Osteoblast (primary cell): ENCODE results near the gene ZNF408. TPM values are rescaled to one million over a fixed set of nuclear protein-coding genes. Genes with fewer than 3 reads are reported as not detected.

Experiments
- DNase-seq: peaks from one replicate; pipeline ENCODE4 v3.0.0; 2011; ENCODE audit warnings: low spot score, mixed read lengths; ENCODE audit not compliant: insufficient read length; ENCODE audit errors: missing footprints
- H2AFZ ChIP-seq: 2 replicates; pipeline ENCODE4 v1.6.0; 2011; ENCODE audit warnings: mild to moderate bottlenecking, low read length
- H3K27ac ChIP-seq: 2 replicates; pipeline ENCODE4 v1.5.1; 2011; ENCODE audit warnings: mild to moderate bottlenecking, low read depth, low read length, moderate library complexity
- H3K27me3 ChIP-seq: 2 replicates; pipeline ENCODE4 v1.6.0; 2012; ENCODE audit warnings: mild to moderate bottlenecking, control low read depth, inconsistent platforms, low read length, moderate library complexity; ENCODE audit not compliant: insufficient read depth
- H3K36me3 ChIP-seq: 2 replicates; pipeline ENCODE4 v1.5.1; 2011; ENCODE audit warnings: mild to moderate bottlenecking, low read length, control low read depth, moderate library complexity; ENCODE audit not compliant: insufficient read depth
- H3K4me1 ChIP-seq: 2 replicates; pipeline ENCODE4 v1.5.1; 2011; ENCODE audit warnings: mild to moderate bottlenecking, low read length, control low read depth, moderate library complexity; ENCODE audit not compliant: insufficient read depth
- H3K4me2 ChIP-seq: 2 replicates; pipeline ENCODE4 v1.6.0; 2011; ENCODE audit warnings: mild to moderate bottlenecking, low read length; ENCODE audit not compliant: insufficient read depth
- H3K4me3 ChIP-seq: fragments of 200-600 bp; sonication (generic); 3 replicates; pipeline ENCODE4 v1.5.1; 2012; ENCODE audit warnings: mild to moderate bottlenecking, low read length, inconsistent platforms; ENCODE audit not compliant: insufficient read depth
- H3K79me2 ChIP-seq: 2 replicates; pipeline ENCODE4 v1.6.0; 2012; ENCODE audit warnings: mild to moderate bottlenecking, low read length, control low read depth, inconsistent platforms; ENCODE audit not compliant: insufficient read depth
- H3K9me3 ChIP-seq: 2 replicates; pipeline ENCODE4 v1.5.1; 2011; ENCODE audit warnings: low read depth, low read length, control low read depth
- H4K20me1 ChIP-seq: 2 replicates; pipeline ENCODE4 v1.6.0; 2012; ENCODE audit warnings: mild to moderate bottlenecking, low read length, control low read depth; ENCODE audit not compliant: insufficient read depth
- CTCF ChIP-seq: IDR thresholded peaks from 2 replicates; pipeline ENCODE4 v1.5.1; 2011; ENCODE audit warnings: mild to moderate bottlenecking, low read depth, low read length, moderate library complexity; ENCODE audit errors: extremely low read depth
- total RNA-seq: library from RNA; depleted of rRNA; stranded (reverse); fragments of >200 nt; gene quantifications from 2 replicates; pipeline ENCODE4 v1.2.3, GENCODE V29; 2012

The ZNF408 gene
- total RNA-seq, 1 donor, result 16.3 TPM

GRCh38 chr11:46724088-46724487 lies 23.3 kb downstream of the ZNF408 start:
- DNase-seq, result peak; percentile 55
- Histone ChIP-seq H3K4me1 (no peaks in the 10 kb centered on the region), H3K9me3 (no peaks in the 10 kb centered on the region), H3K27me3 (no peaks in the 10 kb centered on the region), H2AFZ (no peak overlapping the region), H3K4me3 (no peak overlapping the region), H3K27ac (no peak overlapping the region), H4K20me1 (no peaks in the 10 kb centered on the region), H3K4me2 (no peak overlapping the region), H3K36me3 (no peaks in the 10 kb centered on the region), H3K79me2 (no peaks in the 10 kb centered on the region)
- TF ChIP-seq CTCF, result no peak

GRCh38 chr11:46725338-46726205 lies 24.7 kb downstream of the ZNF408 start:
- DNase-seq, result peak; percentile 51
- Histone ChIP-seq H3K9me3 (no peaks in the 10 kb centered on the region), H2AFZ (no peak overlapping the region), H3K4me1 (no peaks in the 10 kb centered on the region), H4K20me1 (no peaks in the 10 kb centered on the region), H3K4me2 (no peak overlapping the region), H3K27ac (no peak overlapping the region), H3K36me3 (no peaks in the 10 kb centered on the region), H3K4me3 (no peak overlapping the region), H3K79me2 (no peaks in the 10 kb centered on the region), H3K27me3 (no peaks in the 10 kb centered on the region)
- TF ChIP-seq CTCF, result no peak

- Histone ChIP-seq H3K27ac (no peak overlapping the region), H3K4me3 (no peak overlapping the region), H3K4me1 (no peaks in the 10 kb centered on the region), H3K79me2 (no peaks in the 10 kb centered on the region), H2AFZ (no peak overlapping the region), H4K20me1 (no peaks in the 10 kb centered on the region), H3K36me3 (no peaks in the 10 kb centered on the region), H3K4me2 (no peak overlapping the region), H3K9me3 (no peaks in the 10 kb centered on the region), H3K27me3 (no peaks in the 10 kb centered on the region)
- no peak for TF ChIP-seq CTCF
- DNase-seq, result peak; percentile 45
Measured at GRCh38 chr11:46726206-46726862, 25.5 kb downstream of the ZNF408 start.
